Endodermal cell (in vitro differentiated cells): ENCODE data around the gene ZDHHC7. TPM values are rescaled to one million over a fixed set of nuclear protein-coding genes. Genes with fewer than 3 reads are reported as not detected.

Experiments
- DNase-seq: peaks from one replicate; pipeline ENCODE4 v3.0.0-alpha.2; 2017
- H3K27ac ChIP-seq: 2 replicates; pipeline ENCODE4 v1.5.1; 2013; ENCODE audit warnings: mild to moderate bottlenecking, low read depth, low read length, moderate library complexity
- H3K27me3 ChIP-seq: 2 replicates; pipeline ENCODE4 v1.6.1; 2013; ENCODE audit warnings: mild to moderate bottlenecking, low read length, moderate library complexity; ENCODE audit not compliant: insufficient read depth, control insufficient read depth, poor library complexity, severe bottlenecking
- H3K36me3 ChIP-seq: 2 replicates; pipeline ENCODE4 v1.7.0; 2013; ENCODE audit warnings: mild to moderate bottlenecking, low read length, moderate library complexity; ENCODE audit not compliant: control insufficient read depth, insufficient read depth
- H3K4me1 ChIP-seq: one replicate; pipeline ENCODE4 v1.7.0; 2013; ENCODE audit warnings: low read length; ENCODE audit not compliant: control insufficient read depth, insufficient read depth
- H3K4me3 ChIP-seq: 2 replicates; pipeline ENCODE4 v1.5.1; 2013; ENCODE audit warnings: mild to moderate bottlenecking, low read length, moderate library complexity
- H3K9ac ChIP-seq: 2 replicates; pipeline ENCODE4 v1.6.1; 2013; ENCODE audit warnings: mild to moderate bottlenecking, low read length, moderate library complexity; ENCODE audit not compliant: poor library complexity, severe bottlenecking; ENCODE audit errors: extremely low read depth
- H3K9me3 ChIP-seq: 2 replicates; pipeline ENCODE4 v1.6.1; 2013; ENCODE audit warnings: mild to moderate bottlenecking, low read length, moderate library complexity; ENCODE audit not compliant: control insufficient read depth
- H3K27ac Mint-ChIP-seq: 2 replicates; pipeline ENCODE4 v1.8.0; 2020; ENCODE audit warnings: mixed read lengths
- H3K27me3 Mint-ChIP-seq: 2 replicates; pipeline ENCODE4 v1.8.0; 2021; ENCODE audit warnings: mild to moderate bottlenecking, mixed read lengths; ENCODE audit not compliant: insufficient read depth
- H3K36me3 Mint-ChIP-seq: 2 replicates; pipeline ENCODE4 v1.8.0; 2020; ENCODE audit warnings: low read depth, mixed read lengths
- H3K4me1 Mint-ChIP-seq: 2 replicates; pipeline ENCODE4 v1.8.0; 2020; ENCODE audit warnings: mixed read lengths
- H3K4me3 Mint-ChIP-seq: 2 replicates; pipeline ENCODE4 v1.8.0; 2020; ENCODE audit warnings: mild to moderate bottlenecking, moderate library complexity, mixed read lengths
- H3K9me3 Mint-ChIP-seq: 2 replicates; pipeline ENCODE4 v1.8.0; 2020; ENCODE audit warnings: mild to moderate bottlenecking, mixed read lengths
- WGBS, 2 experiments: methylation state at CpG; one replicate each; pipeline versions ENCODE4 v1.1.5 to v1.1.7; 2013; ENCODE audit warnings: missing lambda C conversion rate in 2 of 2, mixed read lengths in 1 of 2; ENCODE audit not compliant: insufficient coverage in 1 of 2, insufficient read length in 1 of 2; 5-methylcytosine and 5-hydroxymethylcytosine counted together
- total RNA-seq, 2 donors: library from RNA; stranded (reverse); fragmentation: NEBNext Ultra II Directional in 1 of 2; extraction: Animal tissue kit (Norgen Biotek cat#: 25700) in 1 of 2; gene quantifications; 2 replicates in 1 of 2; 3 replicates in 1 of 2; pipeline ENCODE4 v1.2.1, GENCODE V29; 2021
- TF ChIP-seq, protein P1 (sequence below): fragments of 200-600 bp; sonication (generic); conservative IDR thresholded peaks from 2 replicates; pipeline ENCODE4 v1.5.0; 2021; ENCODE audit warnings: antibody characterized with exemption, mild to moderate bottlenecking

Gene ZDHHC7
- total RNA-seq, 2 donors from 2014 or later = 58.7 to 61.8 TPM

DNA sequence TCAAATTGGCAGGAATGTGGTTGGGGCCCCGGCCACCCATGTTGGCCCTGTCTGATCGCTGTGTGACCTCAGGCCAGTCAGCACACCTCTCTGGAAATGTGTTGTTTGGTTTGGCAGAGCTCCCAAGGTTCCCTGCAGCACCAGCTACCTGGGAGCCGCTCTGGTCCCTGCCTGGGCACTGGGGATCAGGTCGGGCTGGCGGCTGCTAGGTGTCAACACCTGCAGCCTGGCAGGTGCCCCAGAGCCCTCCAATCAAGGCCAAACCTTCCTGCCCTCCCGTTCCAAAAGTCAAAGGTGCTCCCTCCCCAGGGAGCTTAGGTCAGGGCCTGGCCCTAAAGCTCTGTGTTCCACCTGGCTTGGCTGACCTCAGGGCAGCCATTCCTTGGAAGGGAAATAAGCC lies 55.9 kb downstream of the ZDHHC7 start:
- H3K9ac ChIP-seq = no peak overlapping the region
- H3K4me1 ChIP-seq = peaks cover 5% of the 10 kb centered on the region
- Mint-ChIP-seq H3K36me3 (no peaks in the 10 kb centered on the region), H3K9me3 (peaks cover 3% of the 10 kb centered on the region), H3K4me1 (peaks cover 5% of the 10 kb centered on the region), H3K27me3 (no peaks in the 10 kb centered on the region), H3K4me3 (no peak overlapping the region), H3K27ac (no peak overlapping the region)
- no peaks in the 10 kb centered on the region for H3K36me3 ChIP-seq
- 83 to 87% methylated on average over 4 to 6 of the region's 6 CpGs for WGBS, 2 experiments
- TF ChIP-seq, protein P1, sequence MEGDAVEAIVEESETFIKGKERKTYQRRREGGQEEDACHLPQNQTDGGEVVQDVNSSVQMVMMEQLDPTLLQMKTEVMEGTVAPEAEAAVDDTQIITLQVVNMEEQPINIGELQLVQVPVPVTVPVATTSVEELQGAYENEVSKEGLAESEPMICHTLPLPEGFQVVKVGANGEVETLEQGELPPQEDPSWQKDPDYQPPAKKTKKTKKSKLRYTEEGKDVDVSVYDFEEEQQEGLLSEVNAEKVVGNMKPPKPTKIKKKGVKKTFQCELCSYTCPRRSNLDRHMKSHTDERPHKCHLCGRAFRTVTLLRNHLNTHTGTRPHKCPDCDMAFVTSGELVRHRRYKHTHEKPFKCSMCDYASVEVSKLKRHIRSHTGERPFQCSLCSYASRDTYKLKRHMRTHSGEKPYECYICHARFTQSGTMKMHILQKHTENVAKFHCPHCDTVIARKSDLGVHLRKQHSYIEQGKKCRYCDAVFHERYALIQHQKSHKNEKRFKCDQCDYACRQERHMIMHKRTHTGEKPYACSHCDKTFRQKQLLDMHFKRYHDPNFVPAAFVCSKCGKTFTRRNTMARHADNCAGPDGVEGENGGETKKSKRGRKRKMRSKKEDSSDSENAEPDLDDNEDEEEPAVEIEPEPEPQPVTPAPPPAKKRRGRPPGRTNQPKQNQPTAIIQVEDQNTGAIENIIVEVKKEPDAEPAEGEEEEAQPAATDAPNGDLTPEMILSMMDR = no peak
- H3K27me3 ChIP-seq = no peaks in the 10 kb centered on the region
- H3K27ac ChIP-seq = no peak overlapping the region
- no peak for DNase-seq
- no peak overlapping the region for H3K4me3 ChIP-seq
- H3K9me3 ChIP-seq = no peaks in the 10 kb centered on the region

DNA sequence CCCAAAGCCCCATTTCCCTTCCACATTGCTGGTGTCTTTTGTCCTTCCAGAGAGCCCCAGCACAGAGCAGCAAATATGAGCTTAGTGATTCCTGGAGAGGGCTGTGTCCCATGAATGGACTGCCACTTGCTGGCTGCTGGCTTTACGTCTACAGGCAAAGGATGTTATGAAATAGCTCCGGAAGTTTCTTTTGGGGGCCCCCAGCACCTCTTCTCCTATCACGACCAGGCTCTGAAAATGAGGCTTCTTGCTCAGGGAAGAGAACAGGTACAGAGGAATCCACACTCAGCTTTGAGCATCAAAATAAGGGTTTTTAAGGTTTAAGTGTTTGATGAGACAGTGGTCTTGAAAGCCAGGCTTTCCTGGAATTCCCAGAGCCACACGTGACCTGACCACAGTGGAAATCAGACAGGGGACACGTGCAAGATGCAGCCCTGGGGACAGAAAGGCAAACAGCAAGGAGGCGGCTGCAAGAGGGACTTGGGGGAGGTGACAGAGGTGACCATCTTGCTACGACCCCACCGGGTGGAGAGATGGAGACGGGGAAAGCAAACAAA lies 58.1 kb downstream of the ZDHHC7 start:
- Histone ChIP-seq H3K9ac (no peak overlapping the region), H3K4me1 (peaks cover 5% of the 10 kb centered on the region), H3K27ac (peak overlapping the region; percentile 89), H3K4me3 (no peak overlapping the region), H3K36me3 (no peaks in the 10 kb centered on the region), H3K27me3 (no peaks in the 10 kb centered on the region), H3K9me3 (no peaks in the 10 kb centered on the region)
- no peak overlapping the region for H3K4me3 Mint-ChIP-seq
- WGBS, 2 experiments = 72 to 90% methylated on average over 3 to 9 of the region's 9 CpGs
- TF ChIP-seq, protein P1 = no peak
- no peaks in the 10 kb centered on the region for H3K27me3 Mint-ChIP-seq
- no peak overlapping the region for H3K27ac Mint-ChIP-seq
- H3K9me3 Mint-ChIP-seq = peaks cover 3% of the 10 kb centered on the region
- no peaks in the 10 kb centered on the region for H3K36me3 Mint-ChIP-seq
- H3K4me1 Mint-ChIP-seq = peaks cover 5% of the 10 kb centered on the region
- no peak for DNase-seq

DNA sequence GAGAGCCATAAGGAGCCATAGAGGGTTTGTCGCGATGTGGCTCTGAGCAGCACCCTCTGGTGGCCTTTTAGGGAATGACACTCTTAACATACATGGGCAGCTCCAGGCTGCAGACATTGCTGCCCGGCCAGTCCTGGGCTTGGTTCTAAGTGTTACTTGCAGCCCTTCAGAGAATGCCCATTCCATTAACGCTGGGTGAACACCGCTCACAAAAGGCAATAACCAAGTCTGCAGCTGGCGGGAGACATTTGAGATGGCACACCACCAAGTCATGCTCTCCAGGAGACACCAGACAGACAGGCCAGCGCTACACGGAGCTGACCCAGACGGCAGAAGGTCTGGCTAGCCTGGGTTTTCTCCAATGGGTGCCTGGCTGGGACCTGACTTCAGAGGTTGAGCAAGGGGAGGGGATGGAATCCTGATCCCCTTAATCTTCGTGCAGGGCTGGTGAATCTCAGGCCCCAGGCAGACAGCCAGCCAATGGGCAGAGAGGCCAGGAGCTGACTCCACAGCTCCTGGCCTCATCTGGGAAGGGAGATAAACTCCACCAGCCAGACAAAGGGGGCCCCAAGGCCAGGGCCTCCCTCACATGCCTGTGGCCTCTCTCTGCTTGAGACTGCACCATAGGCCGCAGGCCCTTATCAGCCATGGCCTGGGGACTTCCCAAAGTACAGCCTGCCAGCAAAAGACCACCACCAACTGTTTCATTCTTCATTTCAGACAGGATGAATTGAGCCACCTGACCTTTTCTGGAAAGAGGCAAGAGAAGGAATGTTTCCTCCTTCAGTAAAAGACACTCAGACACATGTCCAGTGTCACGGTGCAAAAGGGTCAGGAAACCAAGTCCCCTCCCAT lies 58.8 kb downstream of the ZDHHC7 start:
- no peak overlapping the region for H3K4me3 ChIP-seq
- Mint-ChIP-seq H3K9me3 (peaks cover 3% of the 10 kb centered on the region), H3K36me3 (no peaks in the 10 kb centered on the region), H3K4me3 (no peak overlapping the region), H3K27ac (no peak overlapping the region), H3K4me1 (peaks cover 5% of the 10 kb centered on the region), H3K27me3 (no peaks in the 10 kb centered on the region)
- H3K27ac ChIP-seq = peak overlapping the region; percentile 89
- no peak overlapping the region for H3K9ac ChIP-seq
- no peaks in the 10 kb centered on the region for H3K27me3 ChIP-seq
- H3K36me3 ChIP-seq = no peaks in the 10 kb centered on the region
- TF ChIP-seq, protein P1 = peak; percentile 94
- WGBS, 2 experiments = 54 to 67% methylated on average over 9 to 12 of the region's 12 CpGs
- no peaks in the 10 kb centered on the region for H3K9me3 ChIP-seq
- peaks cover 5% of the 10 kb centered on the region for H3K4me1 ChIP-seq
- peak; percentile 94 for DNase-seq
